Kidney (tissue), 14 donors: ENCODE data around the gene KIAA1328. TPM values are rescaled to one million over a fixed set of nuclear protein-coding genes. Genes with fewer than 3 reads are reported as not detected.

ENCODE experiments used
- DNase-seq, 5 donors: peaks; one replicate each; pipeline ENCODE4 v3.0.0-alpha.2; 2013 to 2020
- FAIRE-seq: peaks from 2 replicates; lab custom pipeline; 2012; peaks lifted over from hg19 to GRCh38; lab: Jason Lieb, UNC
- H3K27ac ChIP-seq, 2 donors: one replicate each; pipeline ENCODE4 v1.7.0; 2013; ENCODE audit warnings: low read depth in 2 of 2, low read length in 2 of 2, inconsistent platforms in 1 of 2
- H3K27me3 ChIP-seq: one replicate; pipeline ENCODE4 v1.7.1; 2013; ENCODE audit warnings: low read length, inconsistent platforms; ENCODE audit not compliant: control insufficient read depth, insufficient read depth
- H3K36me3 ChIP-seq, 3 donors: one replicate each; pipeline versions ENCODE4 v1.7.0 to v1.7.1; 2013; ENCODE audit warnings: low read length in 3 of 3, control low read depth in 1 of 3, inconsistent platforms in 1 of 3; ENCODE audit not compliant: insufficient read depth in 3 of 3, control insufficient read depth in 2 of 3
- H3K4me1 ChIP-seq, 3 donors: one replicate each; pipeline versions ENCODE4 v1.7.0 to v1.7.1; 2013; ENCODE audit warnings: low read length in 3 of 3, inconsistent platforms in 1 of 3, low read depth in 1 of 3; ENCODE audit not compliant: control insufficient read depth in 2 of 3, insufficient read depth in 2 of 3
- H3K4me3 ChIP-seq, 3 donors: one replicate each; pipeline versions ENCODE4 v1.7.0 to v1.8.1; 2013; ENCODE audit warnings: low read length in 3 of 3, control low read depth in 1 of 3, inconsistent platforms in 1 of 3
- H3K9ac ChIP-seq, 3 donors: one replicate each; pipeline versions ENCODE4 v1.7.0 to v1.7.1; 2013; ENCODE audit warnings: low read length in 3 of 3, control low read depth in 1 of 3, inconsistent platforms in 1 of 3
- H3K9me3 ChIP-seq, 3 donors: one replicate each; pipeline versions ENCODE4 v1.7.0 to v1.7.1; 2013; ENCODE audit warnings: low read length in 3 of 3, control low read depth in 1 of 3, inconsistent platforms in 1 of 3; ENCODE audit not compliant: control insufficient read depth in 2 of 3, insufficient read depth in 1 of 3
- CTCF ChIP-seq: IDR thresholded peaks from 3 replicates; pipeline ENCODE4 v1.5.1; 2012; ENCODE audit warnings: mild to moderate bottlenecking, moderate library complexity, borderline replicate concordance; ENCODE audit not compliant: insufficient read depth; ENCODE audit errors: extremely low read depth
- intact Hi-C: fragments of 100-400 bp; cut with DNase I; formaldehyde crosslinking; loops from one replicate; pipeline ENCODE4 v1.11.1; 2022
- polyA plus RNA-seq: library from polyadenylated mRNA; stranded (reverse); fragments of 350-450 nt; fragmentation: Illumina TruSeq; extraction: RNeasy Lipid Tissue Mini Kit (QIAGEN cat#74804); gene quantifications from one replicate; pipeline ENCODE4 v1.2.3, GENCODE V29; 2014; ENCODE audit warnings: low read depth, low replicate concordance; ENCODE audit not compliant: insufficient read depth
- total RNA-seq: library from RNA; stranded (reverse); fragmentation: NEBNext Ultra II Directional; extraction: Animal tissue kit (Norgen Biotek cat#: 25700); gene quantifications from one replicate; pipeline ENCODE4 v1.2.1, GENCODE V29; 2021
- donor health status: control.
- donor health status: control.
- donor health status: control.
- donor health status: control.
- donor health status: control.
- donor health status: DM: yes; HTN: yes; CAD: no.
- donor health status: Normal renal cell carcinoma (clear cell type).

KIAA1328 gene
- total and polyA plus RNA-seq, 2 donors from 2014 or later = 2.7 to 11.6 TPM

- Histone ChIP-seq H3K9me3 (no peaks in the 10 kb centered on the region), H3K27ac (no peak overlapping the region), H3K4me3 (no peak overlapping the region), H3K9ac (no peak overlapping the region), H3K27me3 (no peaks in the 10 kb centered on the region), H3K36me3 (no peaks in the 10 kb centered on the region), H3K4me1 (no peaks in the 10 kb centered on the region)
- no peak for DNase-seq
- TF ChIP-seq CTCF = no peak
- intact Hi-C loops = no loop called here
- no peak for FAIRE-seq
Measured at GRCh38 chr18:37055137-37055802, 226.3 kb downstream of the KIAA1328 start.

GRCh38 chr18:37064187-37064586 lies 235.3 kb downstream of the KIAA1328 start:
- Histone ChIP-seq H3K27ac (no peak overlapping the region), H3K4me3 (no peak overlapping the region), H3K36me3 (no peaks in the 10 kb centered on the region), H3K9ac (no peak overlapping the region), H3K27me3 (no peaks in the 10 kb centered on the region), H3K4me1 (no peaks in the 10 kb centered on the region), H3K9me3 (no peaks in the 10 kb centered on the region)
- TF ChIP-seq CTCF = no peak
- FAIRE-seq = no peak
- intact Hi-C loops = no loop called here
- DNase-seq = no peak

- no peak for DNase-seq
- H3K9me3 ChIP-seq = no peaks in the 10 kb centered on the region
- H3K36me3 ChIP-seq = no peaks in the 10 kb centered on the region
- intact Hi-C loops = no loop called here
- no peak overlapping the region for H3K4me3 ChIP-seq
- H3K9ac ChIP-seq = no peak overlapping the region
- H3K27ac ChIP-seq = no peak overlapping the region
- no peaks in the 10 kb centered on the region for H3K4me1 ChIP-seq
- no peaks in the 10 kb centered on the region for H3K27me3 ChIP-seq
- no peak for TF ChIP-seq CTCF
- FAIRE-seq = no peak
Measured at GRCh38 chr18:37065254-37065653, 236.3 kb downstream of the KIAA1328 start.

DNA sequence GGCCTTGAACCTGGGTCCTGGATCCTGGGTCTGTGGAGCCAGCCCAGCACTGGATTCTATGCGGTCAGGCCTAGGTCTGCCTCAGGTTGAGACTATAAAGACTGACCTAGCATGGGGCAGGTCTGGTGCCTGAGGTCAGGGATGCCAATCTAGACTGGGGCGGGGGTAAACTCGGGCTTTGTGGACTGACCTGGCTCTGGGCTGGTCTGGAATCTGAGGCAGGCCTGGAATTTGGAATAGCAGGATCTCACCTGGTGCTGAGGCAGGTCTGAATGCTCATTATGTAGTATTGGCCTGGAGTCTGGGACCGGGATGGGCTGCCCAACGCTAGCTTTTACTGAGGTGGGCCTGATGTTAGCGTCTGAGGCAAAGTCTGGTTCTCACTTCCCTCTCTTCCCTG lies 256.0 kb downstream of the KIAA1328 start:
- Histone ChIP-seq H3K4me1 (no peaks in the 10 kb centered on the region), H3K27ac (no peak overlapping the region), H3K9me3 (no peaks in the 10 kb centered on the region), H3K36me3 (no peaks in the 10 kb centered on the region), H3K27me3 (no peaks in the 10 kb centered on the region), H3K9ac (no peak overlapping the region), H3K4me3 (no peak overlapping the region)
- TF ChIP-seq CTCF = no peak
- intact Hi-C loops = no loop called here
- FAIRE-seq (no peak), DNase-seq (peak in 1 of 5 donors; percentile 41)
